OCI-LY7 (cell line): ENCODE results near the gene ADCY1.

ENCODE experiments used
- CTCF ChIP-seq: fragments of 200-600 bp; sonication (generic); conservative IDR thresholded peaks from 2 replicates; pipeline ENCODE4 v1.5.1; 2014; ENCODE audit warnings: mild to moderate bottlenecking, antibody characterized with exemption, low read length, moderate library complexity, mixed read lengths
- EZH2phosphoT487 ChIP-seq: fragments of 200-600 bp; sonication (generic); IDR thresholded peaks from 2 replicates; pipeline ENCODE4 v1.6.1; 2018; ENCODE audit warnings: low read depth, borderline replicate concordance, mild to moderate bottlenecking, mixed run types, antibody characterized with exemption, low read length, moderate library complexity, mixed read lengths

- TF ChIP-seq CTCF (no peak), EZH2phosphoT487 (no peak)
Observed at GRCh38 chr7:45682836-45683555, 108.8 kb downstream of the ADCY1 start.
